A549 treated with Mapracorat at 1 μM for 4 hours (cell line): Measurements from ENCODE around the gene FBXL17. TPM values are rescaled to one million over a fixed set of nuclear protein-coding genes. Genes with fewer than 3 reads are reported as not detected.

Experiments
- total RNA-seq: library from RNA; stranded (reverse); fragments of 200-300 nt; extraction: Qiagen RNA extraction; gene quantifications from 5 replicates; pipeline ENCODE4 v1.2.3, GENCODE V29; 2022

FBXL17 gene
- 4.3 to 7.7 TPM (median 6.1 TPM) in 5 replicates for total RNA-seq

GRCh38 chr5:108381954-108382783 lies at the start of gene FBXL17:
Gene FBXL17, minus strand, starts transcription at chr5:108382098.

